Upper lobe of left lung (tissue), 4 donors: Measurements from ENCODE around the gene MR1.

ENCODE experiments used
- CTCF ChIP-seq, 6 experiments: fragments of 450-650 bp in 4 of 6; fragments of 200-600 bp in 2 of 6; sonication (generic) in 2 of 6; IDR thresholded peaks; one replicate each; pipeline ENCODE4 v1.5.1; 2016 to 2019; ENCODE audit warnings: antibody characterized with exemption in 6 of 6
- POLR2A ChIP-seq, 4 donors: fragments of 450-650 bp; IDR thresholded peaks; one replicate each; pipeline ENCODE4 v1.5.1; 2016 to 2017; ENCODE audit warnings: antibody characterized with exemption in 4 of 4, mild to moderate bottlenecking in 2 of 4

GRCh38 chr1:181064702-181065101 is 30.9 kb downstream of the MR1 start:
- no peak for TF ChIP-seq CTCF (IDR thresholded peaks at IDR 0.05)
- no peak for TF ChIP-seq POLR2A (IDR thresholded peaks at IDR 0.05)
